OCI-LY7 (cell line): Measurements from ENCODE around the gene UGCG. TPM values are rescaled to one million over a fixed set of nuclear protein-coding genes. Genes with fewer than 3 reads are reported as not detected.

Experiments
- BruUV-seq: library from RNA; stranded (reverse); fragments of 400-500 nt; replicated peaks from 2 replicates; lab custom pipeline; 2021; lab: Mats Ljungman, UMichigan
- CTCF ChIA-PET: fragments of 300-600 bp; sonication (Branson Sonifier 250); formaldehyde crosslinking; loops from one replicate; lab custom pipeline; 2022; ENCODE audit warnings: antibody characterized with exemption; ENCODE audit not compliant: unreplicated experiment; lab: Charles Lee
- POLR2A ChIA-PET: fragments of 300-600 bp; sonication (Branson Sonifier 250); formaldehyde crosslinking; loops from one replicate; lab custom pipeline; 2022; ENCODE audit warnings: antibody characterized with exemption; lab: Charles Lee
- DNase-seq: peaks from one replicate; pipeline ENCODE4 v3.0.0-alpha.2; 2015; ENCODE audit warnings: low spot score
- H2AFZ ChIP-seq: fragments of 200-600 bp; sonication (generic), shearing (Covaris generic); 2 replicates; pipeline ENCODE4 v1.6.1; 2014; ENCODE audit warnings: mild to moderate bottlenecking, antibody characterized with exemption, low read length, moderate library complexity
- H3K27ac ChIP-seq: fragments of 200-600 bp; sonication (generic); 2 replicates; pipeline ENCODE4 v1.5.1; 2014; ENCODE audit warnings: mixed run types, low read depth, mild to moderate bottlenecking, moderate library complexity, low read length, inconsistent platforms; ENCODE audit not compliant: poor library complexity, severe bottlenecking
- H3K36me3 ChIP-seq: fragments of 200-600 bp; sonication (generic); 2 replicates; pipeline ENCODE4 v1.6.1; 2014; ENCODE audit warnings: mild to moderate bottlenecking, antibody characterized with exemption, low read length, moderate library complexity, mixed read lengths; ENCODE audit not compliant: insufficient read depth
- H3K4me1 ChIP-seq: fragments of 200-600 bp; sonication (generic); 2 replicates; pipeline ENCODE4 v1.5.1; 2014; ENCODE audit warnings: mild to moderate bottlenecking, low read length; ENCODE audit not compliant: insufficient read depth, poor library complexity, severe bottlenecking
- H3K4me2 ChIP-seq: fragments of 200-600 bp; sonication (generic); 2 replicates; pipeline ENCODE4 v1.6.1; 2014; ENCODE audit warnings: mild to moderate bottlenecking, low read length
- H3K4me3 ChIP-seq: fragments of 200-600 bp; sonication (generic); 2 replicates; pipeline ENCODE4 v1.5.1; 2014; ENCODE audit warnings: mild to moderate bottlenecking, low read depth, low read length; ENCODE audit not compliant: poor library complexity, severe bottlenecking
- H3K79me2 ChIP-seq: fragments of 200-600 bp; sonication (generic); 2 replicates; pipeline ENCODE4 v1.6.1; 2016; ENCODE audit warnings: low read depth, mild to moderate bottlenecking, low read length, moderate library complexity, mixed read lengths; ENCODE audit not compliant: insufficient read depth
- H3K9me2 ChIP-seq: fragments of 200-600 bp; sonication (generic); 2 replicates; pipeline ENCODE4 v1.6.1; 2016; ENCODE audit warnings: mild to moderate bottlenecking, low read length, mixed read lengths; ENCODE audit not compliant: insufficient read depth
- H3K9me3 ChIP-seq: fragments of 200-600 bp; sonication (generic); 2 replicates; pipeline ENCODE4 v1.6.1; 2014; ENCODE audit warnings: mild to moderate bottlenecking, mixed run types, low read length, mixed read lengths
- H4K20me1 ChIP-seq: fragments of 200-600 bp; sonication (generic); 2 replicates; pipeline ENCODE4 v1.6.1; 2014; ENCODE audit warnings: mild to moderate bottlenecking, antibody characterized with exemption, low read length, moderate library complexity, mixed read lengths; ENCODE audit not compliant: insufficient read depth
- EZH2phosphoT487 ChIP-seq: fragments of 200-600 bp; sonication (generic); IDR thresholded peaks from 2 replicates; pipeline ENCODE4 v1.6.1; 2018; ENCODE audit warnings: low read depth, borderline replicate concordance, mild to moderate bottlenecking, mixed run types, antibody characterized with exemption, low read length, moderate library complexity, mixed read lengths
- intact Hi-C: fragments of 100-400 bp; cut with micrococcal nuclease; formaldehyde crosslinking; loops from one replicate; pipeline ENCODE4 v1.10.0; 2022; ENCODE audit not compliant: unreplicated experiment
- total RNA-seq, 2 experiments: library from RNA; depleted of rRNA in 1 of 2; stranded (reverse); fragments of >200 nt in 1 of 2; shearing (Covaris generic) in 1 of 2; gene quantifications; 2 replicates each; pipeline ENCODE4 v1.2.3, GENCODE V29; 2014 to 2022
- TF ChIP-seq, protein P1 (sequence below): fragments of 200-600 bp; sonication (generic); conservative IDR thresholded peaks from 2 replicates; pipeline ENCODE4 v1.5.1; 2014; ENCODE audit warnings: mild to moderate bottlenecking, antibody characterized with exemption, low read length, moderate library complexity, mixed read lengths

UGCG gene
- total RNA-seq, 2 experiments from 2014 or later, result 12.9 to 14.7 TPM

- POLR2A ChIA-PET, result no interaction called here
- TF ChIP-seq, protein P1, sequence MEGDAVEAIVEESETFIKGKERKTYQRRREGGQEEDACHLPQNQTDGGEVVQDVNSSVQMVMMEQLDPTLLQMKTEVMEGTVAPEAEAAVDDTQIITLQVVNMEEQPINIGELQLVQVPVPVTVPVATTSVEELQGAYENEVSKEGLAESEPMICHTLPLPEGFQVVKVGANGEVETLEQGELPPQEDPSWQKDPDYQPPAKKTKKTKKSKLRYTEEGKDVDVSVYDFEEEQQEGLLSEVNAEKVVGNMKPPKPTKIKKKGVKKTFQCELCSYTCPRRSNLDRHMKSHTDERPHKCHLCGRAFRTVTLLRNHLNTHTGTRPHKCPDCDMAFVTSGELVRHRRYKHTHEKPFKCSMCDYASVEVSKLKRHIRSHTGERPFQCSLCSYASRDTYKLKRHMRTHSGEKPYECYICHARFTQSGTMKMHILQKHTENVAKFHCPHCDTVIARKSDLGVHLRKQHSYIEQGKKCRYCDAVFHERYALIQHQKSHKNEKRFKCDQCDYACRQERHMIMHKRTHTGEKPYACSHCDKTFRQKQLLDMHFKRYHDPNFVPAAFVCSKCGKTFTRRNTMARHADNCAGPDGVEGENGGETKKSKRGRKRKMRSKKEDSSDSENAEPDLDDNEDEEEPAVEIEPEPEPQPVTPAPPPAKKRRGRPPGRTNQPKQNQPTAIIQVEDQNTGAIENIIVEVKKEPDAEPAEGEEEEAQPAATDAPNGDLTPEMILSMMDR, result no peak
- no peak for TF ChIP-seq EZH2phosphoT487
- H4K20me1 ChIP-seq, result no peaks in the 10 kb centered on the region
- no peaks in the 10 kb centered on the region for H3K36me3 ChIP-seq
- no peak overlapping the region for H3K4me3 ChIP-seq
- no peaks in the 10 kb centered on the region for H3K9me3 ChIP-seq
- no peaks in the 10 kb centered on the region for H3K4me1 ChIP-seq
- no peak overlapping the region for H2AFZ ChIP-seq
- no peaks in the 10 kb centered on the region for H3K79me2 ChIP-seq
- intact Hi-C loops, result no loop called here
- no peak overlapping the region for H3K4me2 ChIP-seq
- no peaks in the 10 kb centered on the region for H3K9me2 ChIP-seq
- no peak overlapping the region for H3K27ac ChIP-seq
- DNase-seq, result no peak
- BruUV-seq, result no TSS peak
- CTCF ChIA-PET, result no interaction called here
These were observed 69.0 kb downstream of the UGCG start for GRCh38 chr9:111965566-111966019.

DNA sequence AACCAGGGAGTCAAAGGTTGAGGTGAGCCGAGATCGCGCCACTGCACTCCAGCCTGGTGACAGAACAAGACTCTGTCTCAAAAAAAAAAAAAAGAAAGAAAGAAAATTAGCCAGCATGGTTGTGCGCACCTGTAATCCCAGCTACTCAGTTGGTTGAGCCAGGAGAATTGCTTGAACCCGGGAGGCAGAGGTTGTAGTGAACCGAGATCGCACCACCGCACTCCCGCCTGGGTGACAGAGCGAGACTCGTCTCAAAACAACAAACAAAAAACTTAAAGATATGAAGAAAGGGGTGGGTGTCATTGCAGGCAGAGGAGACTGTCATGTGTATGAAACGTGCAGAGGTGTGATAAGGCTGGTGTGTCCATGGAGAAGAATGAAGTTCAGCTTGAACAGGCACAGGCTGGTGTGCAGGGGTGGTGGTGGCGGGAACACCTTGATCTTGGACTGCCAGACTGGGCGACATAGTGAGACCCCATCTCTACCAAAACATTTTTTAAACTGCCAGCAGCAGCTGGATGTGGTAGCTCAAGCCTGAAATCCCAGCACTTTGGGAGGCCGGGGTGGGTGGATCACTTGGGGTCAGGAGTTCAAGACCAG lies 69.6 kb downstream of the UGCG start:
- Histone ChIP-seq H2AFZ (no peak overlapping the region), H3K27ac (no peak overlapping the region), H3K4me2 (no peak overlapping the region), H3K4me3 (no peak overlapping the region), H3K9me2 (no peaks in the 10 kb centered on the region), H3K9me3 (no peaks in the 10 kb centered on the region), H3K4me1 (no peaks in the 10 kb centered on the region), H3K36me3 (no peaks in the 10 kb centered on the region), H3K79me2 (no peaks in the 10 kb centered on the region), H4K20me1 (no peaks in the 10 kb centered on the region)
- no TSS peak for BruUV-seq
- CTCF ChIA-PET, result no interaction called here
- POLR2A ChIA-PET, result no interaction called here
- TF ChIP-seq EZH2phosphoT487, result no peak
- TF ChIP-seq, protein P1, result no peak
- no peak for DNase-seq
- intact Hi-C loops, result no loop called here

DNA sequence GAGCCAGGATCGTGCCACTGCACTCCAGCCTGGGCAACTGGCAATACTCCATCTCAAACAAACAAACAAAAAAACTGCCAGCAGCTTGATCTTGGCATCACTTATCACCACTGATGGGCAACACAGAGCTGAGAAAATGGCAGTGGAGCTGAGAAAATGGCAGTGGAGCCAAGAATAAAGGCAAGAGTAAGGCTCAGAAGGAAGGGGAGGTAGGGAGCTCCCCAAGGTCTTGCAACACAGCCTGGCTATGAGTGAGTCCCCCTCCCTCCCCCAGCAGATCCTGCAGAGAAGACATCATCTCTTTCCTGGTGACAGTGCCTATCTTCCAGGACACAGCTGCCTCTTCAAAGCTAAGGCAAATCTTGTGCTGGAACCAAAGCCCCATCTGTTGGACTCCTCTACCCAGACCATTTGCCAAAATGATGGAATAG lies 70.3 kb downstream of the UGCG start:
- Histone ChIP-seq H3K9me2 (no peaks in the 10 kb centered on the region), H3K27ac (no peak overlapping the region), H2AFZ (no peak overlapping the region), H3K79me2 (no peaks in the 10 kb centered on the region), H3K9me3 (no peaks in the 10 kb centered on the region), H3K4me3 (no peak overlapping the region), H3K36me3 (no peaks in the 10 kb centered on the region), H3K4me2 (no peak overlapping the region), H4K20me1 (no peaks in the 10 kb centered on the region), H3K4me1 (no peaks in the 10 kb centered on the region)
- POLR2A ChIA-PET, result no interaction called here
- intact Hi-C loops, result no loop called here
- no TSS peak for BruUV-seq
- CTCF ChIA-PET, result no interaction called here
- TF ChIP-seq EZH2phosphoT487, result no peak
- TF ChIP-seq, protein P1, result no peak
- no peak for DNase-seq
